Mammary epithelial cell (primary cell): ENCODE measurements around the gene EHMT1.

ENCODE experiments used
- CTCF ChIP-seq, 2 donors: IDR thresholded peaks in 1 of 2; conservative IDR thresholded peaks in 1 of 2; 2 replicates each; pipeline ENCODE4 v1.5.1; 2011 to 2012; ENCODE audit warnings: inconsistent platforms in 2 of 2, low read length in 2 of 2, mild to moderate bottlenecking in 2 of 2, control low read depth in 1 of 2, low read depth in 1 of 2; ENCODE audit not compliant: insufficient read depth in 1 of 2; ENCODE audit errors: extremely low read depth in 1 of 2
- EZH2 ChIP-seq: IDR thresholded peaks from 2 replicates; pipeline ENCODE4 v1.6.1; 2012; ENCODE audit warnings: low read length, inconsistent platforms, borderline replicate concordance

DNA sequence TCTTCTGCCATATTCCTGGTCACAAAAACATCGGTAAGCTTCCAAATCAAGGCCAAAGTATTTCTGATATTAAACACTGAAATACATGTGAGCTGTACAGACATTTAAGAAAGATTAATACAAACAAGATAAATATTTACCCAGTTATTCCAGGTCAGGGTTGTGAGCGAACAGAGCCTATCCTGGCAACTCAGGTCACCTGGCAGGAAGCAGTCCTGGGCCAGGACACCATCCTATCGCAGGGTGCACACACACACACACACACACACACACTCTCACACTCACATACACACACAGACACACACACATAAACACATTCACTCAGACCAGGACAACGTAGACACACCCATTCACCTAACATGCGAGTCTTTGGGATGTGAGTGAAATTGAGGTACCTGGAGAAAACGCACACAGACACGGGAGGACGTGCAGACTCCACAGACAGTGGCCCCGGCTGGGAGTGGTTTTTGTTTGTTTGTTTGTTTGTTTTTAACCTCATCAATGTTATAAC, 176.4 kb downstream of the EHMT1 start:
- TF ChIP-seq CTCF (conservative IDR thresholded peaks at IDR 0.05 in 1 of 2, IDR thresholded peaks at IDR 0.05 in 1 of 2; ENCODE audit: extremely low read depth in 1 of 2, insufficient read depth in 1 of 2, low read depth in 1 of 2, low read length in 2 of 2) = no peak
- TF ChIP-seq EZH2 = no peak
